A673 (cell line): ENCODE results near the gene CCSER1. TPM values are rescaled to one million over a fixed set of nuclear protein-coding genes. Genes with fewer than 3 reads are reported as not detected.

Source experiments
- BruUV-seq: library from RNA; stranded (reverse); fragments of 400-500 nt; replicated peaks from 2 replicates; lab custom pipeline; 2021; lab: Mats Ljungman, UMichigan
- CTCF ChIA-PET: fragments of 300-600 bp; sonication (Branson Sonifier 250); formaldehyde crosslinking; loops from one replicate; lab custom pipeline; 2022; ENCODE audit warnings: antibody characterized with exemption; lab: Charles Lee
- POLR2A ChIA-PET: fragments of 300-600 bp; sonication (Branson Sonifier 250); formaldehyde crosslinking; loops from one replicate; lab custom pipeline; 2022; ENCODE audit warnings: antibody characterized with exemption; ENCODE audit not compliant: low non-redundant PET; lab: Charles Lee
- DNase-seq: peaks from one replicate; pipeline ENCODE4 v3.0.0-alpha.2; 2015; ENCODE audit warnings: low spot score
- H3K27ac ChIP-seq: fragments of 200-600 bp; sonication (generic); 2 replicates; pipeline ENCODE4 v1.5.1; 2016; ENCODE audit warnings: mixed run types, low read depth, mild to moderate bottlenecking, mixed read lengths, antibody characterized with exemption, low read length; ENCODE audit not compliant: poor library complexity, severe bottlenecking
- H3K27me3 ChIP-seq: fragments of 200-600 bp; sonication (generic); replicated peaks from 2 replicates; pipeline ENCODE4 v1.6.1; 2017; ENCODE audit warnings: mixed run types, low read depth, mild to moderate bottlenecking, mixed read lengths, antibody characterized with exemption, low read length; ENCODE audit not compliant: insufficient read depth, poor library complexity
- H3K36me3 ChIP-seq: fragments of 200-600 bp; sonication (generic); 2 replicates; pipeline ENCODE4 v1.6.1; 2016; ENCODE audit warnings: mixed run types, mild to moderate bottlenecking, mixed read lengths, antibody characterized with exemption, low read length; ENCODE audit not compliant: insufficient read depth, poor library complexity, severe bottlenecking
- H3K4me1 ChIP-seq: fragments of 200-600 bp; sonication (generic); 2 replicates; pipeline ENCODE4 v1.6.1; 2017; ENCODE audit warnings: mixed run types, mild to moderate bottlenecking, mixed read lengths, antibody characterized with exemption, low read length; ENCODE audit not compliant: insufficient read depth, poor library complexity, severe bottlenecking
- H3K4me3 ChIP-seq: fragments of 200-600 bp; sonication (generic); 2 replicates; pipeline ENCODE4 v1.5.1; 2016; ENCODE audit warnings: low read depth, mixed run types, mild to moderate bottlenecking, mixed read lengths, low read length; ENCODE audit not compliant: poor library complexity, severe bottlenecking
- H3K9me3 ChIP-seq: fragments of 200-600 bp; sonication (generic); 2 replicates; pipeline ENCODE4 v1.6.1; 2016; ENCODE audit warnings: mixed run types, low read depth, mild to moderate bottlenecking, mixed read lengths, antibody characterized with exemption, low read length; ENCODE audit not compliant: poor library complexity, severe bottlenecking
- EZH2 ChIP-seq: fragments of 200-600 bp; sonication (generic); IDR thresholded peaks from 2 replicates; pipeline ENCODE4 v1.6.1; 2017; ENCODE audit warnings: borderline replicate concordance, low read depth, mild to moderate bottlenecking, mixed read lengths, antibody characterized with exemption, low read length; ENCODE audit not compliant: poor library complexity, severe bottlenecking
- intact Hi-C: fragments of 100-400 bp; cut with micrococcal nuclease; formaldehyde crosslinking; loops from one replicate; pipeline ENCODE4 v1.10.0; 2022; ENCODE audit not compliant: unreplicated experiment
- total RNA-seq: library from RNA; stranded (reverse); gene quantifications from 2 replicates; pipeline ENCODE4 v1.2.3, GENCODE V29; 2021
- TF ChIP-seq, protein P1 (sequence below): fragments of 300-800, 200-600 bp; sonication (generic); conservative IDR thresholded peaks from 2 replicates; pipeline ENCODE4 v1.5.1; 2017; ENCODE audit warnings: low read depth, mild to moderate bottlenecking, antibody characterized with exemption, low read length, moderate library complexity, mixed read lengths

CCSER1 gene
- total RNA-seq, 1 experiment from 2014 or later = not detected

GRCh38 chr4:91085961-91086360 lies 958.8 kb downstream of the CCSER1 start:
- Histone ChIP-seq H3K4me1 (no peaks in the 10 kb centered on the region), H3K27ac (no peak overlapping the region), H3K27me3 (no peaks in the 10 kb centered on the region), H3K36me3 (no peaks in the 10 kb centered on the region), H3K4me3 (no peak overlapping the region), H3K9me3 (no peaks in the 10 kb centered on the region)
- intact Hi-C loops = no loop called here
- ChIA-PET POLR2A (no interaction called here), CTCF (no interaction called here)
- BruUV-seq = no TSS peak
- TF ChIP-seq, protein P1, sequence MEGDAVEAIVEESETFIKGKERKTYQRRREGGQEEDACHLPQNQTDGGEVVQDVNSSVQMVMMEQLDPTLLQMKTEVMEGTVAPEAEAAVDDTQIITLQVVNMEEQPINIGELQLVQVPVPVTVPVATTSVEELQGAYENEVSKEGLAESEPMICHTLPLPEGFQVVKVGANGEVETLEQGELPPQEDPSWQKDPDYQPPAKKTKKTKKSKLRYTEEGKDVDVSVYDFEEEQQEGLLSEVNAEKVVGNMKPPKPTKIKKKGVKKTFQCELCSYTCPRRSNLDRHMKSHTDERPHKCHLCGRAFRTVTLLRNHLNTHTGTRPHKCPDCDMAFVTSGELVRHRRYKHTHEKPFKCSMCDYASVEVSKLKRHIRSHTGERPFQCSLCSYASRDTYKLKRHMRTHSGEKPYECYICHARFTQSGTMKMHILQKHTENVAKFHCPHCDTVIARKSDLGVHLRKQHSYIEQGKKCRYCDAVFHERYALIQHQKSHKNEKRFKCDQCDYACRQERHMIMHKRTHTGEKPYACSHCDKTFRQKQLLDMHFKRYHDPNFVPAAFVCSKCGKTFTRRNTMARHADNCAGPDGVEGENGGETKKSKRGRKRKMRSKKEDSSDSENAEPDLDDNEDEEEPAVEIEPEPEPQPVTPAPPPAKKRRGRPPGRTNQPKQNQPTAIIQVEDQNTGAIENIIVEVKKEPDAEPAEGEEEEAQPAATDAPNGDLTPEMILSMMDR = no peak
- no peak for TF ChIP-seq EZH2
- no peak for DNase-seq

- no peaks in the 10 kb centered on the region for H3K27me3 ChIP-seq
- no peaks in the 10 kb centered on the region for H3K9me3 ChIP-seq
- DNase-seq = no peak
- H3K4me1 ChIP-seq = no peaks in the 10 kb centered on the region
- POLR2A ChIA-PET = no interaction called here
- H3K4me3 ChIP-seq = no peak overlapping the region
- no peak overlapping the region for H3K27ac ChIP-seq
- no TSS peak for BruUV-seq
- intact Hi-C loops = no loop called here
- H3K36me3 ChIP-seq = no peaks in the 10 kb centered on the region
- TF ChIP-seq, protein P1 = no peak
- no peak for TF ChIP-seq EZH2
- CTCF ChIA-PET = no interaction called here
These were observed 960.5 kb downstream of the CCSER1 start for GRCh38 chr4:91087743-91088142.

- Histone ChIP-seq H3K4me3 (no peak overlapping the region), H3K36me3 (no peaks in the 10 kb centered on the region), H3K27me3 (no peaks in the 10 kb centered on the region), H3K9me3 (no peaks in the 10 kb centered on the region), H3K4me1 (no peaks in the 10 kb centered on the region), H3K27ac (no peak overlapping the region)
- no peak for DNase-seq
- POLR2A ChIA-PET = no interaction called here
- BruUV-seq = no TSS peak
- CTCF ChIA-PET = no interaction called here
- TF ChIP-seq EZH2 = no peak
- TF ChIP-seq, protein P1 = no peak
- intact Hi-C loops = no loop called here
These were observed 962.0 kb downstream of the CCSER1 start for GRCh38 chr4:91089178-91089577.
